ENCODE measurements around the gene KIF26A. TPM values are rescaled to one million over a fixed set of nuclear protein-coding genes. Genes with fewer than 3 reads are reported as not detected.

Gene KIF26A
- total RNA-seq, 1 donor from 2014 or later, result 1.4 TPM

DNA sequence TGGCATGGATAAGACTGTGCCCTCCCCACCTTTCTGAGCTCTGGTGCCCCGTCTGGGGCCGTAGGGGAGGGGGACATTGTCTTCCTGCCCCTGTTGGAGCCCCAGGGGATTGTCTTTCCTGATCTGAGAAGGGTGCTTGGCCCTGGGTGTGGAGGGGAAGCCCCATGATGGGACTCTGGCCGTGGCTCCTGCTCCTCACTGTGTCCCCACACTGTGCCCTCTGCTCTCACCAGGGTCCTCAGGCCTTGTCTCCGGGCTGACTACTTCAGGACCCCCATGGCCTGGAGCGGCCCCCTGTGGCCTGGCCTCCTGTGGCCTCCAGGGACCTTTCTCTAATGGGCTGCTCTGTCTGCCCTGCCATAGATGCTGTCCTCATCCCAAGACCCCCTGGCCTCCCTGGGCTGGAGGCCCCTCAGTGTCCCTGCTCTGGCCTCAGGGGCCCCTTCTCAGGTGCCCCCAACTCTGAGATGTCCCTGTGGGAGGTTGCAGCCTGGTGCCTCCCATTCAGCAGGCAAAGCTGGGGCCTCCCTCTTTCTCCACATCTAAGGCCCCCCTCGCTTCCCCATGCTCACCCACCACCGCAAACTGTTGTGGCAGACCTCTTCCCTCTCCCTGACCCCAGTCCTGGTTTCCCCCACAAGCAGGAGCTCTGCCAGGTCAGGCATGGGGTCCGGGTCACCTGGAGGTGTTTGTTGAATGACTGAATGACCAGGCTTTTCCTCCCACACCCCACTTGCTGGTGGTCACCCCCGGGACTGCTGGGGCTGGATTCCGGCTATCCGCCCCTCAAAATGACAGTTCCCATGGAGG is 4.0 kb downstream of the KIF26A start:
- Histone ChIP-seq H3K36me3 (ENCODE audit: insufficient read depth, low read length) (no peaks in the 10 kb centered on the region), H3K27me3 (ENCODE audit: insufficient read depth, low read length) (peaks cover 5% of the 10 kb centered on the region), H3K27ac (ENCODE audit: low read depth, low read length) (no peak overlapping the region), H4K20me1 (ENCODE audit: insufficient read depth, low read length) (no peaks in the 10 kb centered on the region), H3K4me2 (ENCODE audit: low read length) (no peak overlapping the region), H2AFZ (ENCODE audit: low read depth, low read length) (no peak overlapping the region), H3K9ac (ENCODE audit: low read length) (no peak overlapping the region), H3K9me3 (ENCODE audit: insufficient read depth, low read depth, low read length) (no peaks in the 10 kb centered on the region), H3K4me1 (ENCODE audit: insufficient read depth, low read length) (peaks cover 5% of the 10 kb centered on the region), H3K79me2 (ENCODE audit: insufficient read depth, low read length) (no peaks in the 10 kb centered on the region), H3K4me3 (ENCODE audit: insufficient read depth, low read depth, low read length) (no peak overlapping the region)
- Mint-ChIP-seq H3K36me3 (ENCODE audit: low read depth, unreplicated experiment) (no peaks in the 10 kb centered on the region), H3K4me1 (ENCODE audit: low read depth, unreplicated experiment) (no peaks in the 10 kb centered on the region), H3K9me3 (ENCODE audit: unreplicated experiment) (no peaks in the 10 kb centered on the region), H3K27me3 (ENCODE audit: low read depth, unreplicated experiment) (peaks cover 29% of the 10 kb centered on the region), H3K4me3 (ENCODE audit: unreplicated experiment) (no peak overlapping the region), H3K27ac (ENCODE audit: unreplicated experiment) (no peak overlapping the region)
- no peak for TF ChIP-seq EZH2 (IDR thresholded peaks at IDR 0.05; ENCODE audit: insufficient read depth, low read length)
- TF ChIP-seq, protein P1, sequence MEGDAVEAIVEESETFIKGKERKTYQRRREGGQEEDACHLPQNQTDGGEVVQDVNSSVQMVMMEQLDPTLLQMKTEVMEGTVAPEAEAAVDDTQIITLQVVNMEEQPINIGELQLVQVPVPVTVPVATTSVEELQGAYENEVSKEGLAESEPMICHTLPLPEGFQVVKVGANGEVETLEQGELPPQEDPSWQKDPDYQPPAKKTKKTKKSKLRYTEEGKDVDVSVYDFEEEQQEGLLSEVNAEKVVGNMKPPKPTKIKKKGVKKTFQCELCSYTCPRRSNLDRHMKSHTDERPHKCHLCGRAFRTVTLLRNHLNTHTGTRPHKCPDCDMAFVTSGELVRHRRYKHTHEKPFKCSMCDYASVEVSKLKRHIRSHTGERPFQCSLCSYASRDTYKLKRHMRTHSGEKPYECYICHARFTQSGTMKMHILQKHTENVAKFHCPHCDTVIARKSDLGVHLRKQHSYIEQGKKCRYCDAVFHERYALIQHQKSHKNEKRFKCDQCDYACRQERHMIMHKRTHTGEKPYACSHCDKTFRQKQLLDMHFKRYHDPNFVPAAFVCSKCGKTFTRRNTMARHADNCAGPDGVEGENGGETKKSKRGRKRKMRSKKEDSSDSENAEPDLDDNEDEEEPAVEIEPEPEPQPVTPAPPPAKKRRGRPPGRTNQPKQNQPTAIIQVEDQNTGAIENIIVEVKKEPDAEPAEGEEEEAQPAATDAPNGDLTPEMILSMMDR (IDR thresholded peaks at IDR 0.05; ENCODE audit: insufficient read depth, low read depth, low read length), result no peak
- FAIRE-seq, result no peak
- DNase-seq (ENCODE audit: low read depth), result no peak

DNA sequence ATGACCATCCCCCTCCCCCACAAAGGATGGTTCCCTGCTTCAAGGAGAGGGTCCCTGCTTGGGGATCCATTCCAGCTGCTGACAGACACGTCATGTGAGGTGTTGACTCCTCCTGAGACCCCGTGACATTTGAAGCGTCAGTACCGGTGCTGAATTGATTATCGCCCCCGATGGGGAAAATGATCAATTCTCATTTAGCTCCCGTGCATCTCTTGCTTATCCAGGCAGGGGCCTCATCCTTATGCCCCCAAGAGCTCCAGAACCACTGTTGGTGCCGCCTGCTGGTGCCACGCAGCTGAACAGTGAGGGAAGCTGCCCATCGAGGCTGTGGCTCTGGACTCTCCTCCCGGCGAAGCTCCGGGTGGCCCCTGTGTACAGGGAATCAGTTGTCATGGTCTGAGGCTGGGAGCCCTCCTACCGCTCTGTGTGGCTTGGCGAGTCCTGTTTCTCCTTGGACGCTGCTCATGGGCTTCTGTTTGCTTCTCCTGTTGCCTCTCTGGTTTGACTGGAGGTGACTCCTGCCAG is 4.6 kb downstream of the KIF26A start:
- no peaks in the 10 kb centered on the region for H3K36me3 Mint-ChIP-seq (ENCODE audit: low read depth, unreplicated experiment)
- no peaks in the 10 kb centered on the region for H3K4me1 Mint-ChIP-seq (ENCODE audit: low read depth, unreplicated experiment)
- Histone ChIP-seq H3K36me3 (ENCODE audit: insufficient read depth, low read length) (no peaks in the 10 kb centered on the region), H3K4me1 (ENCODE audit: insufficient read depth, low read length) (peaks cover 1% of the 10 kb centered on the region), H3K4me3 (ENCODE audit: insufficient read depth, low read depth, low read length) (no peak overlapping the region), H4K20me1 (ENCODE audit: insufficient read depth, low read length) (no peaks in the 10 kb centered on the region), H2AFZ (ENCODE audit: low read depth, low read length) (no peak overlapping the region), H3K4me2 (ENCODE audit: low read length) (no peak overlapping the region), H3K27ac (ENCODE audit: low read depth, low read length) (no peak overlapping the region), H3K9ac (ENCODE audit: low read length) (no peak overlapping the region), H3K27me3 (ENCODE audit: insufficient read depth, low read length) (peaks cover 4% of the 10 kb centered on the region), H3K79me2 (ENCODE audit: insufficient read depth, low read length) (no peaks in the 10 kb centered on the region), H3K9me3 (ENCODE audit: insufficient read depth, low read depth, low read length) (no peaks in the 10 kb centered on the region)
- no peak overlapping the region for H3K4me3 Mint-ChIP-seq (ENCODE audit: unreplicated experiment)
- TF ChIP-seq, protein P1 (IDR thresholded peaks at IDR 0.05; ENCODE audit: insufficient read depth, low read depth, low read length), result no peak
- TF ChIP-seq EZH2 (IDR thresholded peaks at IDR 0.05; ENCODE audit: insufficient read depth, low read length), result no peak
- H3K27ac Mint-ChIP-seq (ENCODE audit: unreplicated experiment), result no peak overlapping the region
- H3K9me3 Mint-ChIP-seq (ENCODE audit: unreplicated experiment), result no peaks in the 10 kb centered on the region
- no peak for FAIRE-seq
- no peak for DNase-seq (ENCODE audit: low read depth)
- H3K27me3 Mint-ChIP-seq (ENCODE audit: low read depth, unreplicated experiment), result peaks cover 29% of the 10 kb centered on the region

Data from astrocyte (in vitro differentiated cells and primary cell).